C4-2B (cell line): ENCODE results near the gene TBC1D3I.

ENCODE experiments used
- CTCF ChIP-seq: fragments of 450-650 bp; conservative IDR thresholded peaks from 2 replicates; pipeline ENCODE4 v1.5.1; 2017; ENCODE audit warnings: mild to moderate bottlenecking
- ZFX ChIP-seq: fragments of 450-650 bp; IDR thresholded peaks from 2 replicates; pipeline ENCODE4 v1.6.1; 2017

GRCh38 chr17:36213695-36214094 lies 50.7 kb downstream of the TBC1D3I start:
- TF ChIP-seq CTCF (no peak), ZFX (no peak)
